Duodenal mucosa (tissue), 2 donors: ENCODE results near the gene MAML2.

Experiments used
- H3K27ac ChIP-seq: one replicate; pipeline ENCODE4 v1.7.0; 2013; ENCODE audit warnings: low read depth, low read length
- H3K27me3 ChIP-seq, 2 donors: one replicate each; pipeline ENCODE4 v1.7.0; 2013; ENCODE audit warnings: low read length in 2 of 2, control low read depth in 1 of 2; ENCODE audit not compliant: insufficient read depth in 2 of 2, control insufficient read depth in 1 of 2
- H3K36me3 ChIP-seq, 2 donors: one replicate each; pipeline ENCODE4 v1.7.0; 2013; ENCODE audit warnings: low read length in 2 of 2, control low read depth in 1 of 2; ENCODE audit not compliant: insufficient read depth in 2 of 2, control insufficient read depth in 1 of 2
- H3K4me1 ChIP-seq, 2 donors: one replicate each; pipeline ENCODE4 v1.7.0; 2013; ENCODE audit warnings: low read length in 2 of 2, control low read depth in 1 of 2; ENCODE audit not compliant: insufficient read depth in 2 of 2, control insufficient read depth in 1 of 2
- H3K4me3 ChIP-seq, 2 donors: one replicate each; pipeline ENCODE4 v1.7.0; 2013; ENCODE audit warnings: low read length in 2 of 2, low read depth in 1 of 2
- H3K9ac ChIP-seq, 2 donors: one replicate each; pipeline ENCODE4 v1.7.0; 2013; ENCODE audit warnings: low read length in 2 of 2, low read depth in 1 of 2
- H3K9me3 ChIP-seq, 2 donors: one replicate each; pipeline ENCODE4 v1.7.0; 2013; ENCODE audit warnings: low read length in 2 of 2, control low read depth in 1 of 2; ENCODE audit not compliant: control insufficient read depth in 1 of 2

Gene MAML2

GRCh38 chr11:96339706-96340554 lies 3.1 kb downstream of the MAML2 start:
- Histone ChIP-seq H3K4me1 (peaks cover 54 to 62% of the 10 kb centered on the region in 2 donors), H3K9ac (peak overlapping the region; percentile 44), H3K9me3 (no peaks in the 10 kb centered on the region), H3K36me3 (no peaks in the 10 kb centered on the region), H3K4me3 (peak overlapping the region; percentile 81 to 83), H3K27me3 (no peaks in the 10 kb centered on the region), H3K27ac (peak overlapping the region; percentile 58)

GRCh38 chr11:96338910-96339705 lies 3.9 kb downstream of the MAML2 start:
- peaks cover 54 to 62% of the 10 kb centered on the region in 2 donors for H3K4me1 ChIP-seq
- peak overlapping the region; percentile 58 for H3K27ac ChIP-seq
- peak overlapping the region; percentile 52 to 81 for H3K4me3 ChIP-seq
- H3K9ac ChIP-seq: peak overlapping the region; percentile 44
- H3K27me3 ChIP-seq: no peaks in the 10 kb centered on the region
- H3K36me3 ChIP-seq: no peaks in the 10 kb centered on the region
- no peaks in the 10 kb centered on the region for H3K9me3 ChIP-seq

- H3K36me3 ChIP-seq: no peaks in the 10 kb centered on the region
- H3K9me3 ChIP-seq: no peaks in the 10 kb centered on the region
- peak overlapping the region in 1 of 2 donors; percentile 3 for H3K4me3 ChIP-seq
- H3K27ac ChIP-seq: no peak overlapping the region
- no peaks in the 10 kb centered on the region for H3K27me3 ChIP-seq
- peaks cover 52 to 68% of the 10 kb centered on the region in 2 donors for H3K4me1 ChIP-seq
- no peak overlapping the region for H3K9ac ChIP-seq
Observed at GRCh38 chr11:96337541-96338431, 5.2 kb downstream of the MAML2 start.

- Histone ChIP-seq H3K36me3 (no peaks in the 10 kb centered on the region), H3K9ac (no peak overlapping the region), H3K4me1 (peaks cover 53 to 64% of the 10 kb centered on the region in 2 donors), H3K4me3 (no peak overlapping the region), H3K9me3 (no peaks in the 10 kb centered on the region), H3K27ac (no peak overlapping the region), H3K27me3 (no peaks in the 10 kb centered on the region)
Observed at GRCh38 chr11:96335388-96335787, 7.6 kb downstream of the MAML2 start.

GRCh38 chr11:96334219-96334618 lies 8.8 kb downstream of the MAML2 start:
- no peaks in the 10 kb centered on the region for H3K27me3 ChIP-seq
- peaks cover 42 to 57% of the 10 kb centered on the region in 2 donors for H3K4me1 ChIP-seq
- H3K9ac ChIP-seq: no peak overlapping the region
- no peaks in the 10 kb centered on the region for H3K9me3 ChIP-seq
- no peaks in the 10 kb centered on the region for H3K36me3 ChIP-seq
- no peak overlapping the region for H3K27ac ChIP-seq
- H3K4me3 ChIP-seq: no peak overlapping the region

GRCh38 chr11:96333191-96333719 lies 9.7 kb downstream of the MAML2 start:
- no peak overlapping the region for H3K9ac ChIP-seq
- peaks cover 32 to 49% of the 10 kb centered on the region in 2 donors for H3K4me1 ChIP-seq

GRCh38 chr11:96332126-96332771 lies 10.7 kb downstream of the MAML2 start:
- H3K9ac ChIP-seq: no peak overlapping the region
- no peaks in the 10 kb centered on the region for H3K27me3 ChIP-seq
- H3K36me3 ChIP-seq: no peaks in the 10 kb centered on the region
- H3K9me3 ChIP-seq: no peaks in the 10 kb centered on the region
- H3K4me3 ChIP-seq: no peak overlapping the region
- H3K27ac ChIP-seq: no peak overlapping the region
- H3K4me1 ChIP-seq: peaks cover 22 to 39% of the 10 kb centered on the region in 2 donors

More at GRCh38 chr11:96333191-96333719, 9.7 kb downstream of the MAML2 start:
- no peak overlapping the region for H3K27ac ChIP-seq
- H3K9me3 ChIP-seq: no peaks in the 10 kb centered on the region
- no peaks in the 10 kb centered on the region for H3K27me3 ChIP-seq
- no peaks in the 10 kb centered on the region for H3K36me3 ChIP-seq
- no peak overlapping the region for H3K4me3 ChIP-seq

GRCh38 chr11:96331699-96332116 lies 11.3 kb downstream of the MAML2 start:
- Histone ChIP-seq H3K9ac (no peak overlapping the region), H3K4me3 (no peak overlapping the region), H3K9me3 (no peaks in the 10 kb centered on the region), H3K4me1 (peaks cover 18 to 34% of the 10 kb centered on the region in 2 donors), H3K36me3 (no peaks in the 10 kb centered on the region), H3K27ac (no peak overlapping the region), H3K27me3 (no peaks in the 10 kb centered on the region)

- no peak overlapping the region for H3K4me3 ChIP-seq
- H3K27ac ChIP-seq: no peak overlapping the region
- H3K36me3 ChIP-seq: no peaks in the 10 kb centered on the region
- H3K4me1 ChIP-seq: peaks cover 12 to 28% of the 10 kb centered on the region in 2 donors
- no peaks in the 10 kb centered on the region for H3K27me3 ChIP-seq
- no peaks in the 10 kb centered on the region for H3K9me3 ChIP-seq
- no peak overlapping the region for H3K9ac ChIP-seq
Observed at GRCh38 chr11:96330511-96330859, 12.5 kb downstream of the MAML2 start.
